ENCODE data around the gene STX16.
A peak's percentile ranks its signal among the peaks of the same experiment; 100 is the strongest.
"Not testable (repeated sequence)": the region's sequence is repeated elsewhere in the genome, so short reads cannot be mapped to it uniquely, and the experiment has no call there.

STX16 gene

DNA sequence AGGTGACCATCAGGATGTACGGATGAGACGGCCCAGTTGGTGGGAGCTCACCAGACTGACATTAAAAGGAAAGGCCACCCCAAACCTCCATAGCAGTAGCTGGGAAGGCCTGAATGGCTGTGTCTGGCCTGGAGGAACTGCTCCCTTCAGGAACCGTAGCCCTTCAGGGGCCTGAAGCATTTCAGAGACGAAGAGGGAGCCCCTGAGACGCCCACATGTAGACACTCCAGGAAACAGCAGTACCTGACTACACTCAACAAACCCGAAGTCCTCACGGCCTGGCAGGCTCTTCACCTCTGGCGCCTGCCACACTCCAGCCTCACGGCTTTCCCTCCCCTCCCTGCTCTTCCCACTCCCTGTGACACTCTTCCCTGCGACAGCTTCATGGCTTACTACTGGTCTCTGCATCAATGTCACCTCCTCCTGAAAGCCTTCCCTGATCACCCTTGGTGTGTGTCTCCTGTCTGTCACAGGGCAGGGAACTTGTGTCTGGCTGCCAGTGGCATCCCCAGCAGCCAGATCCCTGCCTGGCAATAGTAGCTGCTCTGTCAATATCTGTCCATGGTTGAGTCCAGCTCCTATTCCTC, 14.6 kb upstream of the STX16 start:
- no peak for DNase-seq (ENCODE audit: low spot score)

GRCh38 chr20:58636983-58637421, 14.1 kb upstream of the STX16 start:
- no peak for DNase-seq (ENCODE audit: low spot score)

- no peak for DNase-seq (ENCODE audit: low spot score)
Measured at GRCh38 chr20:58637466-58638213, 13.4 kb upstream of the STX16 start.

DNA sequence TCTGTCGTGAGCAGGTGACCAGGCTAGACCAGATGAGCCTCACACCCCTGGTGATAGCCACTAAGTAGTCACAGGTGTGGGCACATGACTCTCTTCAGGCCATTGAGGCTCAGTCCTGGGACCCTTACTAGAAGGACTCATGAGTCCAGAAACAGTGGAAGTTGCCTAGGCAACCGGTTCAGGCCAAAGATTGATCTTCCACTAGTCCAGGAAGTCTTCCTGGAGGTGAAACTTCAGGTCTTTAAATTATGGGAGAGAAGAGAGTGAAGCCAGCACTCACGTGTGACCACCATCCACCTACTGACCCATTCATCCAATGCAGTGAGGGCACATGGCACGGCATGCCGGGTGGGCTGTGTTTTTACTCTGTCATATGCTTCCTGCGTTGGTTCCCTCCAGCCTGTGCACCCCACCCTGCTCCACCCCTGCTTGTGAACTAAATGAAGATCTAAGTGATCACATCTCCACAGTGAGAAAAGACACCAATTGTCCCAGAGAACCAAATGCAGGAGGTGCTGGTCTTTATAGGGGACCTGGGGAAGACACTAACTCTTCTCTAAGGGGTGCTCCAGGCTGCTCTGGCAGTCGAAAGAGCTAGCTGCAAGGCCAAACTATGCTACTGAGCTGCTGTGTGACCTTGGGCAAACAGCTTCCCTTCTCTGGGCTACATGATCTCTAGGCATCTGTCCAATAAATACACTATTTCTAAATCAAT, 12.5 kb upstream of the STX16 start:
- DNase-seq (ENCODE audit: low spot score), result no peak

- no peak for DNase-seq (ENCODE audit: low spot score)
Measured at GRCh38 chr20:58639182-58640146, 11.6 kb upstream of the STX16 start.

GRCh38 chr20:58640446-58640845, 10.6 kb upstream of the STX16 start:
- no peak for DNase-seq (ENCODE audit: low spot score)

DNA sequence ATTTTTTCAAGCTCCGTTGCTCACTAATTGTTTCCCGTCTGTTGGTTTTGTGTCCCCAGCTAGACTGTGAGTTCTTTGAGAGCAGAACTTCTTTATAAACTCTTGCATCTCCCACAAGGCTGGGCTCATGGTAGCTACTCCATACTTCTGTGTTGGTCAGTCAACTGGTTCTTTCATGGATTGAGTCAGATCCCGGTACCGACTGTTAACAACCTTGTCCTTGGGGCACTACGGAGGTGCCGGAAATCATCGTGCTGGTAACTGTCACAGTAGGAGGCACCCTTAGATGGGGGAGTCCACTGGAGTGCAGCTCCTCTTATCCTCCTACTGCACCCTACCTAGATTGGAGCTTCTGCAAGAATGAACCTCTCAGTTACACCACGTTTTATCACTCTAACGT, 8.6 kb upstream of the STX16 start:
- DNase-seq (ENCODE audit: low spot score), result no peak

- not testable (repeated sequence) for DNase-seq (ENCODE audit: low spot score)
Measured at GRCh38 chr20:58642896-58643295, 8.2 kb upstream of the STX16 start.

DNA sequence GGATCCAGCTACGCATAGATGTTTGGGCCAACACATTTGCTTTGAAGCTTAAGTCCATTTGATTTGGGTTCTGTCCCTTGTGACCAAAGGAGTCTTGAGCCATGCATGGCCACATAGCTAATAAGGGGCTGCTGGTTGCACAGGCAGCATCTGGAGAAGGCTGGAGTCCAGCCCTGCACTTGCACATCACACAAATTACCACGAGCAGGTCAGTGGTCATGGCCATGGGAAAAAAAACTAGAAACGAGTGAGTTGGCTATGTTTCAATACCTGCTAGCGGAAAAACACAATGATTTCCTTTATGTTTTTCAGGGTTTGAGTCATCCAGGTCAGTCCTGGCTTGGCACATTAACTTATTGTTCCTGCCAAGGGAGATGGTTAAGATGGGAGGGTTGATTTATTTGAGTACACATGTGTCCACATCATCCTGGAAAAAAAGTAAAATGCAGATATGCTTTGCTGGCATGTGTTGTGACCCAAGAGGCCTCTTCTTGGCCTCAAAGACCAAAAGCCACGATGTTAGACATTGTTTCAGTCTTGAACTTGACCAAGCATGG, 5.6 kb upstream of the STX16 start:
- DNase-seq (ENCODE audit: low spot score), result no peak

DNA sequence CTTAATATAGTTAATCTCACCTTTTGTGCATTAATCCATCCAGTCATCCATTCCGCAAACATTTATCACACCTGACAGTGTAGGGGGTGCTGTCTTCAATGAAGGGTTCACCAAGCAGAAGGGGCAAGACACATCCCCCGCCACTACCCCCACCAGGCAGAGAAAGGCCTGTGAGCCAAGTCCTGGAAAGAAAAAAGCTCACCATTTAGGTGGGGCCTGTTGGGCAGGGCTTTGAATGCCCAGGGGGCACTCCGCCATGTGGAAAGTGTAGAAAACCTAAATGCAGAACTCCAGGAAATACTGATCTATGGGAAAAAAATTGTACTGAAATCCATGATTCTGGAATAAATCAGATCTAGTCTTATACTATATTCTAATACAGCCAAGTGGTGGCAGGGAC, 4.8 kb upstream of the STX16 start:
- no peak for DNase-seq (ENCODE audit: low spot score)

GRCh38 chr20:58646703-58647102, 4.4 kb upstream of the STX16 start:
- no peak for DNase-seq (ENCODE audit: low spot score)

DNA sequence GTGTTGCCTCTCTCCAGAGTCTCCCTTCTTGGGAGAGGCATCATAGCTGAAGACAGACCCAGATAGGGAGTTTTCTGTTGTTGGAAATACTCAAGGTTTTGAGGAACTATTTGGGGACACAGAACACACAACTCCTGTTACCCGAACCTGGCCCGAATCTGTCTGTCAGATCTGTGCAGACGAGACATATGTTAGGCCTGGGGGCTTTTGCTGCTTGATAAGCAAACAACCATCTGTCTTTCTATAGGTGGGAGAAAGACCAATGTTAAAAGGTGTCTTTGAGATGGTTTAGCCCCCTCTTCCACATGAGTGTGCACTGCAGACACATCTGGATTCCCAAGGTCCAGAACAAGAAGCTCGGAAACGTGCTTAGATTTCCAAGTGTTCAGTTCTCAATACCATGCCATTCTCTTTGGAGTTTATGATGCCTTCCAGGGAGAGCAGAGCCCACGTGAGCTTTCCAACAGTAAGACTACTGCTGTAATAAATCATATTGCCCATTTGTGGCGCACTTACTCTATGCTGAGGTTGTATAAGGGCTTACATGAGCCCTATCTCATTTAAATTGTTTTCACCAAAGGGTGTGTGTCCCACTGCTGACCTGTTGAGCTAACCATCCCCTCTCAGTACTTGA, 3.8 kb upstream of the STX16 start:
- peak; percentile 43 for DNase-seq (ENCODE audit: low spot score)

DNA sequence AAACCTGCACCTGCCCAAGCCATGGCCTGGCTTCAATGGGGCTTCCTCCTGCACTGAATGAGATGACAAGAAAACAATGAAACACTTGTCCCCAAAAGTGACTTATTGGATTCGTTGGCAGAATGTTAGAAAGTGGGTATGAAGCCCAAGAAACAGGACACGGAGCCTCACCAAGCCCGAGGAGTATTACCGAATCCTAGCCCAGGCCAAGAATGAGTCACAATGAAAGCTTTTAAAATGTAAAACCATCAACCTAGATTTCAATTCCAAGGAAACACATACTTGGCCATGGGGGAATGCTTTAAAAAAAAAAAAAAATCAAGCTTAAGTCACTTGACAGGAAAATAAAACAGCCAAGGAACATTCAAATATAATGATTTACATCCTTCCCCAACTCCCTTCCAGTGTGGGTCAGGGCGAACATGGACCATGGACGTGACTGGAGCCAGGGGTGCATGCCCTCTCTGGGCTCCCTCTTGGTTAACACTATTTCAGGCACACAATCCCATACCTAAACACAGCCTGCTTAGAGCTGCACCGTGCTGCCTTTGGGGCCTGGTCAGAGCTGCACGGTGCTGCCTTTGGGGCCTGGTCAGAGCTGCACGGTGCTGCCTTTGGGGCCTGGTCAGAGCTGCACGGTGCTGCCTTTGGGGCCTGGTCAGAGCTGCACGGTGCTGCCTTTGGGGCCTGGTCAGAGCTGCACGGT, 3.1 kb upstream of the STX16 start:
- DNase-seq (ENCODE audit: low spot score), result no peak

DNA sequence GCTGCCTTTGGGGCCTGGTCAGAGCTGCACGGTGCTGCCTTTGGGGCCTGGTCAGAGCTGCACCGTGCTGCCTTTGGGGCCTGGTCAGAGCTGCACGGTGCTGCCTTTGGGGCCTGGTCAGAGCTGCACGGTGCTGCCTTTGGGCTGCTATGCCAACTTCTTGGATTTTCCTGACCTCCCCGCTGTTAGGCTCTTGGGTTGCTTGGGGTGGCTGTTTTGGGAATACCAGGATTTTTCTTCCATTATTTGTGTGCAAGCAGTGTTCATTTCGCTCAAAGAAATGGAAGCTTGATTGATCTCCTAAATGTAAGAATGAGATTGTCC, 2.6 kb upstream of the STX16 start:
- DNase-seq (ENCODE audit: low spot score), result not testable (repeated sequence)

DNA sequence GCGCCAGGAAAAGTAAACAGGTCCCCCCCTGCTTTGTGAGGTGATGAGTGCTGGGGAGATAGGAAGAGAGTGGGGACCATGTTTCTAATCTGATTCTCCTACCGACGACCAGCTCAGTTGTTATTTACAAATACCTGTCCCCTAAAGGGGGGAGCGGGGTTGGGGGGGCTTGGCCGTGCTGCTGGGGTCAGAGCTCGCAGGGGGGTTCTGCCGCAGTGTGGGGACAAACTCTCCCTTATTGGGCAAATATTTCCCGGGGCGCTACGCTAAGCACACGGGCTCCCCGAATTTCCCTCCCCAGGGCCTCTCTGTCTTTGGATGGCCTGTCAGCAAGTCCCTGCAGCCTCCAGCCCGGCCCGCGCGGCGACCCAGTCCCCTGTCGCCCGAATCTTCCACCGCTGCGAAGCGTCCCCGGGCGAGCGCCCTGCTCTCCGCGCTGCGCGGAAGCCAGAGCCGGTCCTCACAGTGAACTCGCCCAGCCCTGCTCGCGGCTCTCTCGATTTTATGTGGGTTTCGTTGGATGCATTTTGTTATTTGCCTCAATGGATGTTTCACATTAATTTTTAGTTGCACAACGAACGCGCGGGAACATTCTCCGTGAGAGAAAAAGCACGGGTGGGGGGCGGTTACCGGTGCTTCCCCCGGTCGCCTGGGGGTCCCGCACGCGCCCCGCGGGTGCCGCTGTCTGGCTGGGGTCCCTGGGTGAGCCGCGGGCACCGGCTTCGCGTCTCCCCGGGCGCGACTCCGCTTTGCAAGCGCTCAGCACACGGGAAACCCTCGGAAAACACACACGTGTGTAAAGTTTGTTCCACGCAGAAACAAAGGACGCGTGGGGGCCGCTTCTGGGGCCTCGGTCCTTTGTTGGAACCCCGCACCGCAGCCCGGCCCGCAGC, 1.5 kb upstream of the STX16 start:
- peak; percentile 55 for DNase-seq (ENCODE audit: low spot score)

DNA sequence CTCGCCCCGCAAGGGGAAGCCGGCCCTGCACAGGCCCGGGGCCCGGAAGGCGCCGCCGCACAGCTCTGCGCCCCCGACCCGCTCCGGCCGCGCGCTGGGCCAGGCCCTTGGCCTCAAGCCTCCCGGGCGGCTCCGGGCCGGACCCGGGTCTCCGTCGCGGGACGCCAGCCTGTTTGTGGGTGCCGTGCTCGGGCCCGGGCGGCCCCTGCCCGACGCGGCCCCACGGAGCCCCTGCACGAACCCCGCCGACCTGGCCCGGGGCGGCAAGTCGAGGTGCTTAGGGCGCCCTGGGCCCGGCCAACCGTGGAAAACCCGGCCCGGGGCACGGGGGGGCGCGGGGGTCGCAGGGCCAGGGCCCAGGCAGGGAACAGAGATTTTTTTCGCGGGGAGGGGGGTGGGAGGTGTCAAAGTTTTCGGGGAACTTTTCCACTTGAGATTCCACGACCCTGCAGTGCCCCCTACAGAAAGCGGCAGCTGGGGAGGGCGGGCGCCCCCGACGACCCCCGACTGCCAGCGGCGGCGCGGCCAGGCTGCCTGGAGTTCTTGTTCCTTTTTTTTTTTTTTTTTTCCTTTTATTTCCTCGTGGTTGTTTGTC, 805 bp upstream of the STX16 start:
- peak; percentile 63 for DNase-seq (ENCODE audit: low spot score)

GRCh38 chr20:58651559-58651945, 469 bp downstream of the STX16 start:
- no peak for DNase-seq (ENCODE audit: low spot score)

GRCh38 chr20:58651946-58652605, 993 bp downstream of the STX16 start:
- peak; percentile 68 for DNase-seq (ENCODE audit: low spot score)

Data from HuH-7 (cell line).